HEK293 (cell line): ENCODE measurements around the gene FAM227B.
A peak's percentile ranks its signal among the peaks of the same experiment; 100 is the strongest.

Source experiments
- GFI1B ChIP-seq: fragments of 450-650 bp; formaldehyde crosslinking; IDR thresholded peaks from 2 replicates; pipeline ENCODE4 v1.5.1; 2016; ENCODE audit warnings: missing biosample characterization, missing genetic modification characterization
- KLF9 ChIP-seq: fragments of 450-650 bp; formaldehyde crosslinking; IDR thresholded peaks from 2 replicates; pipeline ENCODE4 v1.5.1; 2016; ENCODE audit warnings: missing biosample characterization, missing genetic modification characterization, low read depth
- SP3 ChIP-seq: fragments of 450-650 bp; formaldehyde crosslinking; IDR thresholded peaks from 2 replicates; pipeline ENCODE4 v1.5.1; 2016; ENCODE audit warnings: missing biosample characterization, missing genetic modification characterization
- ZBTB48 ChIP-seq: fragments of 450-650 bp; formaldehyde crosslinking; IDR thresholded peaks from 2 replicates; pipeline ENCODE4 v1.5.1; 2016; ENCODE audit warnings: missing biosample characterization, missing genetic modification characterization
- ZEB2 ChIP-seq: fragments of 450-650 bp; formaldehyde crosslinking; IDR thresholded peaks from 2 replicates; pipeline ENCODE4 v1.5.1; 2016; ENCODE audit warnings: missing biosample characterization, missing genetic modification characterization
- ZFHX2 ChIP-seq: fragments of 450-650 bp; formaldehyde crosslinking; conservative IDR thresholded peaks from 2 replicates; pipeline ENCODE4 v1.5.1; 2016; ENCODE audit warnings: missing biosample characterization, missing genetic modification characterization
- ZNF133 ChIP-seq: fragments of 450-650 bp; formaldehyde crosslinking; IDR thresholded peaks from 2 replicates; pipeline ENCODE4 v1.5.1; 2016; ENCODE audit warnings: missing biosample characterization, missing genetic modification characterization
- ZNF48 ChIP-seq: fragments of 450-650 bp; formaldehyde crosslinking; IDR thresholded peaks from 2 replicates; pipeline ENCODE4 v1.5.1; 2016; ENCODE audit warnings: missing biosample characterization, missing genetic modification characterization
- ZNF549 ChIP-seq: fragments of 450-650 bp; IDR thresholded peaks from 2 replicates; pipeline ENCODE4 v1.5.1; 2018; ENCODE audit warnings: missing biosample characterization, missing genetic modification characterization, mild to moderate bottlenecking, inconsistent platforms, moderate library complexity
- ZNF596 ChIP-seq: fragments of 450-650 bp; IDR thresholded peaks from 2 replicates; pipeline ENCODE4 v1.5.0; 2018; ENCODE audit warnings: missing biosample characterization, mild to moderate bottlenecking, missing genetic modification characterization, moderate library complexity
- ZNF610 ChIP-seq: fragments of 450-650 bp; formaldehyde crosslinking; IDR thresholded peaks from 2 replicates; pipeline ENCODE4 v1.5.1; 2016; ENCODE audit warnings: missing biosample characterization, missing genetic modification characterization, borderline replicate concordance
- ZNF621 ChIP-seq: fragments of 450-650 bp; formaldehyde crosslinking; IDR thresholded peaks from 2 replicates; pipeline ENCODE4 v1.5.1; 2017; ENCODE audit warnings: missing biosample characterization, missing genetic modification characterization
- ZNF626 ChIP-seq: fragments of 450-650 bp; sonication (Bioruptor Pico); formaldehyde crosslinking; IDR thresholded peaks from 2 replicates; pipeline ENCODE4 v1.5.1; 2018; ENCODE audit warnings: missing biosample characterization, missing genetic modification characterization, inconsistent platforms
- ZNF747 ChIP-seq: fragments of 450-650 bp; formaldehyde crosslinking; IDR thresholded peaks from 2 replicates; pipeline ENCODE4 v1.5.1; 2016; ENCODE audit warnings: missing biosample characterization, missing genetic modification characterization
- ZNF792 ChIP-seq: fragments of 450-650 bp; formaldehyde crosslinking; IDR thresholded peaks from 2 replicates; pipeline ENCODE4 v1.5.1; 2016; ENCODE audit warnings: missing biosample characterization, missing genetic modification characterization
- ZNF843 ChIP-seq: fragments of 450-650 bp; formaldehyde crosslinking; IDR thresholded peaks from 2 replicates; pipeline ENCODE4 v1.5.1; 2016; ENCODE audit warnings: missing biosample characterization, missing genetic modification characterization
- TF ChIP-seq, protein P1 (sequence below): fragments of 450-650 bp; formaldehyde crosslinking; IDR thresholded peaks from 2 replicates; pipeline ENCODE4 v1.5.1; 2017; ENCODE audit warnings: missing biosample characterization, mild to moderate bottlenecking, missing genetic modification characterization, moderate library complexity
- TF ChIP-seq, protein P2 (sequence below): fragments of 450-650 bp; formaldehyde crosslinking; IDR thresholded peaks from 2 replicates; pipeline ENCODE4 v1.5.0; 2017; ENCODE audit warnings: missing biosample characterization, missing genetic modification characterization, borderline replicate concordance
- TF ChIP-seq, protein P3 (sequence below): fragments of 450-650 bp; formaldehyde crosslinking; IDR thresholded peaks from 2 replicates; pipeline ENCODE4 v1.5.1; 2016; ENCODE audit warnings: missing biosample characterization, missing genetic modification characterization
- TF ChIP-seq, protein P4 (sequence below): fragments of 450-650 bp; formaldehyde crosslinking; IDR thresholded peaks from 2 replicates; pipeline ENCODE4 v1.5.1; 2016; ENCODE audit warnings: missing biosample characterization, missing genetic modification characterization, borderline replicate concordance

Gene FAM227B

DNA sequence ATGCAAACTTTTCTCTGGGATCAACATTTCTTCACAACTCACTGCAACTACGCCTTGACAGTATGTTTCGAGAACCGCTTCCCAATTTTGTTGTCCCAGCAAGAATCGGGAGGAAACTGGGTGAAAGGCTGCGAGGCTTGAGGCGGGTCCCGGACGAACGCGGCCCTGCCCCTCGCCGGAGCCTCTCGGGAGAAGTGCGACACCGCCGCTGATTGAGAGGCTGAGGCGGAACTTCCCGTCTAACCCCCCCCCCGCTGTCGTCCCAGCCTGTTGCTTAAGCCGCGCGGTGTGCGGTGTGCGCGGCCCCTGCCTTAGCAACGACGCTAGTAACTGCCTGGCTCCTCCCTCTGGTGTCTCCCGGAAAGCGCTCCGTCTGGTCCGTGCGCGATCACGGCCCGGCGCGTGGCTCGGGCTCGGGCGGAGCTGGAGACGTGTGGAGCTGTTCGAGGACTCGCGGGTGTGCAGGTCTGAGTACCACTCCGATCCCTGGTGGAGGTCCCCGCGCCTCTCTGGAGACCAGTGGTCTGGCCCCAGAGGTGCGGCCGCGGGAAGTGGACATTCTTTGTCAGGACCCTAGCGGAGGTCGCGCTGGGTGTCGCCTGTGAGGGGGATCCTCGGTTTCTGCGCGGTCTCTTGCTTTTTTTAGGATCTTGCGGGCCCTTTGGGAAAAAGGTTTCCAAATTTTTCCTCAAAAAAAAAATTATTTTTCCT lies at the start of gene FAM227B, which contains the start of gene DTWD1 (continued):
- TF ChIP-seq GFI1B (tag by site-specific recombination) (no peak), KLF9 (tag by site-specific recombination) (peak; percentile 51), ZNF626 (tag by site-specific recombination) (no peak), ZFHX2 (tag by site-specific recombination) (no peak), ZNF549 (tag by site-specific recombination) (no peak), SP3 (tag by site-specific recombination) (peak; percentile 73), ZNF596 (tag by site-specific recombination) (no peak), ZNF48 (tag by site-specific recombination) (no peak), ZNF610 (peak; percentile 59; the same call in 1 of the 2 replicates), ZNF133 (tag by site-specific recombination) (no peak), ZNF843 (tag by site-specific recombination) (peak; percentile 71), ZNF747 (no peak), ZBTB48 (tag by site-specific recombination) (peak; percentile 94), ZNF621 (tag by site-specific recombination) (no peak), ZNF792 (0 out of 2 replicates have a peak, but pooled peaks have one; percentile 52), ZEB2 (peak; percentile 79)
- TF ChIP-seq, protein P1, sequence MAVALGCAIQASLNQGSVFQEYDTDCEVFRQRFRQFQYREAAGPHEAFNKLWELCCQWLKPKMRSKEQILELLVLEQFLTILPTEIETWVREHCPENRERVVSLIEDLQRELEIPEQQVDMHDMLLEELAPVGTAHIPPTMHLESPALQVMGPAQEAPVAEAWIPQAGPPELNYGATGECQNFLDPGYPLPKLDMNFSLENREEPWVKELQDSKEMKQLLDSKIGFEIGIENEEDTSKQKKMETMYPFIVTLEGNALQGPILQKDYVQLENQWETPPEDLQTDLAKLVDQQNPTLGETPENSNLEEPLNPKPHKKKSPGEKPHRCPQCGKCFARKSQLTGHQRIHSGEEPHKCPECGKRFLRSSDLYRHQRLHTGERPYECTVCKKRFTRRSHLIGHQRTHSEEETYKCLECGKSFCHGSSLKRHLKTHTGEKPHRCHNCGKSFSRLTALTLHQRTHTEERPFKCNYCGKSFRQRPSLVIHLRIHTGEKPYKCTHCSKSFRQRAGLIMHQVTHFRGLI (tag by site-specific recombination), result peak; percentile 84
- TF ChIP-seq, protein P2, sequence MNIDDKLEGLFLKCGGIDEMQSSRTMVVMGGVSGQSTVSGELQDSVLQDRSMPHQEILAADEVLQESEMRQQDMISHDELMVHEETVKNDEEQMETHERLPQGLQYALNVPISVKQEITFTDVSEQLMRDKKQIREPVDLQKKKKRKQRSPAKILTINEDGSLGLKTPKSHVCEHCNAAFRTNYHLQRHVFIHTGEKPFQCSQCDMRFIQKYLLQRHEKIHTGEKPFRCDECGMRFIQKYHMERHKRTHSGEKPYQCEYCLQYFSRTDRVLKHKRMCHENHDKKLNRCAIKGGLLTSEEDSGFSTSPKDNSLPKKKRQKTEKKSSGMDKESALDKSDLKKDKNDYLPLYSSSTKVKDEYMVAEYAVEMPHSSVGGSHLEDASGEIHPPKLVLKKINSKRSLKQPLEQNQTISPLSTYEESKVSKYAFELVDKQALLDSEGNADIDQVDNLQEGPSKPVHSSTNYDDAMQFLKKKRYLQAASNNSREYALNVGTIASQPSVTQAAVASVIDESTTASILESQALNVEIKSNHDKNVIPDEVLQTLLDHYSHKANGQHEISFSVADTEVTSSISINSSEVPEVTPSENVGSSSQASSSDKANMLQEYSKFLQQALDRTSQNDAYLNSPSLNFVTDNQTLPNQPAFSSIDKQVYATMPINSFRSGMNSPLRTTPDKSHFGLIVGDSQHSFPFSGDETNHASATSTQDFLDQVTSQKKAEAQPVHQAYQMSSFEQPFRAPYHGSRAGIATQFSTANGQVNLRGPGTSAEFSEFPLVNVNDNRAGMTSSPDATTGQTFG (tag by site-specific recombination), result no peak
- TF ChIP-seq, protein P3, sequence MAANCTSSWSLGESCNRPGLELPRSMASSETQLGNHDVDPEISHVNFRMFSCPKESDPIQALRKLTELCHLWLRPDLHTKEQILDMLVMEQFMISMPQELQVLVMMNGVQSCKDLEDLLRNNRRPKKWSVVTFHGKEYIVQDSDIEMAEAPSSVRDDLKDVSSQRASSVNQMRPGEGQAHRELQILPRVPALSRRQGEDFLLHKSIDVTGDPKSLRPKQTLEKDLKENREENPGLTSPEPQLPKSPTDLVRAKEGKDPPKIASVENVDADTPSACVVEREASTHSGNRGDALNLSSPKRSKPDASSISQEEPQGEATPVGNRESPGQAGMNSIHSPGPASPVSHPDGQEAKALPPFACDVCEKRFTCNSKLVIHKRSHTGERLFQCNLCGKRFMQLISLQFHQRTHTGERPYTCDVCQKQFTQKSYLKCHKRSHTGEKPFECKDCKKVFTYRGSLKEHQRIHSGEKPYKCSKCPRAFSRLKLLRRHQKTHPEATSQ (tag by site-specific recombination), result peak; percentile 96
- TF ChIP-seq, protein P4, sequence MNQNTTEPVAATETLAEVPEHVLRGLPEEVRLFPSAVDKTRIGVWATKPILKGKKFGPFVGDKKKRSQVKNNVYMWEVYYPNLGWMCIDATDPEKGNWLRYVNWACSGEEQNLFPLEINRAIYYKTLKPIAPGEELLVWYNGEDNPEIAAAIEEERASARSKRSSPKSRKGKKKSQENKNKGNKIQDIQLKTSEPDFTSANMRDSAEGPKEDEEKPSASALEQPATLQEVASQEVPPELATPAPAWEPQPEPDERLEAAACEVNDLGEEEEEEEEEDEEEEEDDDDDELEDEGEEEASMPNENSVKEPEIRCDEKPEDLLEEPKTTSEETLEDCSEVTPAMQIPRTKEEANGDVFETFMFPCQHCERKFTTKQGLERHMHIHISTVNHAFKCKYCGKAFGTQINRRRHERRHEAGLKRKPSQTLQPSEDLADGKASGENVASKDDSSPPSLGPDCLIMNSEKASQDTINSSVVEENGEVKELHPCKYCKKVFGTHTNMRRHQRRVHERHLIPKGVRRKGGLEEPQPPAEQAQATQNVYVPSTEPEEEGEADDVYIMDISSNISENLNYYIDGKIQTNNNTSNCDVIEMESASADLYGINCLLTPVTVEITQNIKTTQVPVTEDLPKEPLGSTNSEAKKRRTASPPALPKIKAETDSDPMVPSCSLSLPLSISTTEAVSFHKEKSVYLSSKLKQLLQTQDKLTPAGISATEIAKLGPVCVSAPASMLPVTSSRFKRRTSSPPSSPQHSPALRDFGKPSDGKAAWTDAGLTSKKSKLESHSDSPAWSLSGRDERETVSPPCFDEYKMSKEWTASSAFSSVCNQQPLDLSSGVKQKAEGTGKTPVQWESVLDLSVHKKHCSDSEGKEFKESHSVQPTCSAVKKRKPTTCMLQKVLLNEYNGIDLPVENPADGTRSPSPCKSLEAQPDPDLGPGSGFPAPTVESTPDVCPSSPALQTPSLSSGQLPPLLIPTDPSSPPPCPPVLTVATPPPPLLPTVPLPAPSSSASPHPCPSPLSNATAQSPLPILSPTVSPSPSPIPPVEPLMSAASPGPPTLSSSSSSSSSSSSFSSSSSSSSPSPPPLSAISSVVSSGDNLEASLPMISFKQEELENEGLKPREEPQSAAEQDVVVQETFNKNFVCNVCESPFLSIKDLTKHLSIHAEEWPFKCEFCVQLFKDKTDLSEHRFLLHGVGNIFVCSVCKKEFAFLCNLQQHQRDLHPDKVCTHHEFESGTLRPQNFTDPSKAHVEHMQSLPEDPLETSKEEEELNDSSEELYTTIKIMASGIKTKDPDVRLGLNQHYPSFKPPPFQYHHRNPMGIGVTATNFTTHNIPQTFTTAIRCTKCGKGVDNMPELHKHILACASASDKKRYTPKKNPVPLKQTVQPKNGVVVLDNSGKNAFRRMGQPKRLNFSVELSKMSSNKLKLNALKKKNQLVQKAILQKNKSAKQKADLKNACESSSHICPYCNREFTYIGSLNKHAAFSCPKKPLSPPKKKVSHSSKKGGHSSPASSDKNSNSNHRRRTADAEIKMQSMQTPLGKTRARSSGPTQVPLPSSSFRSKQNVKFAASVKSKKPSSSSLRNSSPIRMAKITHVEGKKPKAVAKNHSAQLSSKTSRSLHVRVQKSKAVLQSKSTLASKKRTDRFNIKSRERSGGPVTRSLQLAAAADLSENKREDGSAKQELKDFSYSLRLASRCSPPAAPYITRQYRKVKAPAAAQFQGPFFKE (tag by site-specific recombination), result no peak
